ENCODE measurements around the gene CGNL1. TPM values are rescaled to one million over a fixed set of nuclear protein-coding genes. Genes with fewer than 3 reads are reported as not detected.

Gene CGNL1
- total and polyA plus RNA-seq, 2 donors = 12.7 to 31.7 TPM

- no peaks in the 10 kb centered on the region for H3K4me1 ChIP-seq (ENCODE audit: insufficient read depth)
- no peaks in the 10 kb centered on the region for H3K36me3 ChIP-seq (ENCODE audit: insufficient read depth)
- WGBS = 90% methylated on average over 6 of the region's 6 CpGs
- no peak for DNase-seq (ENCODE audit: extremely low spot score)
- H3K27ac ChIP-seq (ENCODE audit: low read depth) = no peak overlapping the region
- H3K4me3 ChIP-seq (ENCODE audit: low read depth, low read length) = no peak overlapping the region
Measured at GRCh38 chr15:57517030-57517671, 140.8 kb downstream of the CGNL1 start.

GRCh38 chr15:57518779-57519405 lies 142.6 kb downstream of the CGNL1 start:
- 89% methylated on average over 13 of the region's 13 CpGs for WGBS
- DNase-seq (ENCODE audit: extremely low spot score) = no peak

GRCh38 chr15:57519806-57520205 lies 143.5 kb downstream of the CGNL1 start:
- H3K4me1 ChIP-seq (ENCODE audit: insufficient read depth) = no peaks in the 10 kb centered on the region
- WGBS = 97% methylated on average over 4 of the region's 4 CpGs
- no peak overlapping the region for H3K27ac ChIP-seq (ENCODE audit: low read depth)
- H3K36me3 ChIP-seq (ENCODE audit: insufficient read depth) = no peaks in the 10 kb centered on the region
- no peak overlapping the region for H3K4me3 ChIP-seq (ENCODE audit: low read depth, low read length)
- no peak for DNase-seq (ENCODE audit: extremely low spot score)

More at GRCh38 chr15:57518779-57519405, 142.6 kb downstream of the CGNL1 start:
- no peak overlapping the region for H3K4me3 ChIP-seq (ENCODE audit: low read depth, low read length)
- no peaks in the 10 kb centered on the region for H3K36me3 ChIP-seq (ENCODE audit: insufficient read depth)
- H3K4me1 ChIP-seq (ENCODE audit: insufficient read depth) = no peaks in the 10 kb centered on the region
- no peak overlapping the region for H3K27ac ChIP-seq (ENCODE audit: low read depth)

GRCh38 chr15:57521503-57521902 lies 145.2 kb downstream of the CGNL1 start:
- H3K4me3 ChIP-seq (ENCODE audit: low read depth, low read length) = no peak overlapping the region
- 91% methylated on average over 2 of the region's 2 CpGs for WGBS
- no peaks in the 10 kb centered on the region for H3K36me3 ChIP-seq (ENCODE audit: insufficient read depth)
- no peaks in the 10 kb centered on the region for H3K4me1 ChIP-seq (ENCODE audit: insufficient read depth)
- no peak overlapping the region for H3K27ac ChIP-seq (ENCODE audit: low read depth)
- DNase-seq (ENCODE audit: extremely low spot score) = no peak

GRCh38 chr15:57522148-57522547 lies 145.8 kb downstream of the CGNL1 start:
- Histone ChIP-seq H3K36me3 (ENCODE audit: insufficient read depth) (no peaks in the 10 kb centered on the region), H3K4me3 (ENCODE audit: low read depth, low read length) (no peak overlapping the region), H3K27ac (ENCODE audit: low read depth) (no peak overlapping the region), H3K4me1 (ENCODE audit: insufficient read depth) (no peaks in the 10 kb centered on the region)
- WGBS = 56% methylated on average over 9 of the region's 9 CpGs
- DNase-seq (ENCODE audit: extremely low spot score) = no peak

- no peak overlapping the region for H3K4me3 ChIP-seq (ENCODE audit: low read depth, low read length)
- no peaks in the 10 kb centered on the region for H3K36me3 ChIP-seq (ENCODE audit: insufficient read depth)
- no peak overlapping the region for H3K27ac ChIP-seq (ENCODE audit: low read depth)
- 93% methylated on average over 2 of the region's 2 CpGs for WGBS
- H3K4me1 ChIP-seq (ENCODE audit: insufficient read depth) = no peaks in the 10 kb centered on the region
- DNase-seq (ENCODE audit: extremely low spot score) = no peak
Measured at GRCh38 chr15:57525581-57525980, 149.3 kb downstream of the CGNL1 start.

GRCh38 chr15:57526076-57526475 lies 149.8 kb downstream of the CGNL1 start:
- Histone ChIP-seq H3K27ac (ENCODE audit: low read depth) (no peak overlapping the region), H3K36me3 (ENCODE audit: insufficient read depth) (no peaks in the 10 kb centered on the region), H3K4me3 (ENCODE audit: low read depth, low read length) (no peak overlapping the region), H3K4me1 (ENCODE audit: insufficient read depth) (no peaks in the 10 kb centered on the region)
- DNase-seq (ENCODE audit: extremely low spot score) = no peak

GRCh38 chr15:57526615-57527014 lies 150.3 kb downstream of the CGNL1 start:
- Histone ChIP-seq H3K4me1 (ENCODE audit: insufficient read depth) (no peaks in the 10 kb centered on the region), H3K4me3 (ENCODE audit: low read depth, low read length) (no peak overlapping the region), H3K36me3 (ENCODE audit: insufficient read depth) (no peaks in the 10 kb centered on the region), H3K27ac (ENCODE audit: low read depth) (no peak overlapping the region)
- DNase-seq (ENCODE audit: extremely low spot score) = no peak
- 82% methylated on average over 5 of the region's 5 CpGs for WGBS

- no peaks in the 10 kb centered on the region for H3K36me3 ChIP-seq (ENCODE audit: insufficient read depth)
- H3K4me3 ChIP-seq (ENCODE audit: low read depth, low read length) = no peak overlapping the region
- no peaks in the 10 kb centered on the region for H3K4me1 ChIP-seq (ENCODE audit: insufficient read depth)
- H3K27ac ChIP-seq (ENCODE audit: low read depth) = no peak overlapping the region
- 65% methylated on average over 9 of the region's 9 CpGs for WGBS
- DNase-seq (ENCODE audit: extremely low spot score) = no peak
Measured at GRCh38 chr15:57527382-57528091, 151.2 kb downstream of the CGNL1 start.

- DNase-seq (ENCODE audit: extremely low spot score) = no peak
- no peak overlapping the region for H3K4me3 ChIP-seq (ENCODE audit: low read depth, low read length)
- H3K36me3 ChIP-seq (ENCODE audit: insufficient read depth) = no peaks in the 10 kb centered on the region
- H3K4me1 ChIP-seq (ENCODE audit: insufficient read depth) = no peaks in the 10 kb centered on the region
- WGBS = 75% methylated on average over 1 of the region's 1 CpG
- no peak overlapping the region for H3K27ac ChIP-seq (ENCODE audit: low read depth)
Measured at GRCh38 chr15:57528940-57529565, 152.7 kb downstream of the CGNL1 start.

GRCh38 chr15:57529748-57530147 lies 153.4 kb downstream of the CGNL1 start:
- Histone ChIP-seq H3K36me3 (ENCODE audit: insufficient read depth) (no peaks in the 10 kb centered on the region), H3K4me1 (ENCODE audit: insufficient read depth) (no peaks in the 10 kb centered on the region), H3K4me3 (ENCODE audit: low read depth, low read length) (no peak overlapping the region), H3K27ac (ENCODE audit: low read depth) (no peak overlapping the region)
- DNase-seq (ENCODE audit: extremely low spot score) = no peak
- 34% methylated on average over 2 of the region's 2 CpGs for WGBS

GRCh38 chr15:57532731-57533447 lies 156.6 kb downstream of the CGNL1 start:
- Histone ChIP-seq H3K27ac (ENCODE audit: low read depth) (no peak overlapping the region), H3K4me1 (ENCODE audit: insufficient read depth) (no peaks in the 10 kb centered on the region), H3K4me3 (ENCODE audit: low read depth, low read length) (no peak overlapping the region), H3K36me3 (ENCODE audit: insufficient read depth) (no peaks in the 10 kb centered on the region)
- WGBS = 84% methylated on average over 6 of the region's 6 CpGs
- no peak for DNase-seq (ENCODE audit: extremely low spot score)

- Histone ChIP-seq H3K4me1 (ENCODE audit: insufficient read depth) (no peaks in the 10 kb centered on the region), H3K4me3 (ENCODE audit: low read depth, low read length) (no peak overlapping the region), H3K27ac (ENCODE audit: low read depth) (no peak overlapping the region), H3K36me3 (ENCODE audit: insufficient read depth) (no peaks in the 10 kb centered on the region)
- WGBS = 81% methylated on average over 5 of the region's 5 CpGs
- DNase-seq (ENCODE audit: extremely low spot score) = no peak
Measured at GRCh38 chr15:57533448-57533799, 157.1 kb downstream of the CGNL1 start.
